HG03060 (cell line): ENCODE results near the gene PPP2R5E.
"Not testable (repeated sequence)": the region's sequence is repeated elsewhere in the genome, so short reads cannot be mapped to it uniquely, and the experiment has no call there.

Source experiments
- ATAC-seq: cut with Tn5 transposase; IDR thresholded peaks from one replicate; pipeline ENCODE4 v1.9.1; 2021; ENCODE audit warnings: low read depth, moderate number of reproducible peaks; ENCODE audit not compliant: unreplicated experiment

The PPP2R5E gene

DNA sequence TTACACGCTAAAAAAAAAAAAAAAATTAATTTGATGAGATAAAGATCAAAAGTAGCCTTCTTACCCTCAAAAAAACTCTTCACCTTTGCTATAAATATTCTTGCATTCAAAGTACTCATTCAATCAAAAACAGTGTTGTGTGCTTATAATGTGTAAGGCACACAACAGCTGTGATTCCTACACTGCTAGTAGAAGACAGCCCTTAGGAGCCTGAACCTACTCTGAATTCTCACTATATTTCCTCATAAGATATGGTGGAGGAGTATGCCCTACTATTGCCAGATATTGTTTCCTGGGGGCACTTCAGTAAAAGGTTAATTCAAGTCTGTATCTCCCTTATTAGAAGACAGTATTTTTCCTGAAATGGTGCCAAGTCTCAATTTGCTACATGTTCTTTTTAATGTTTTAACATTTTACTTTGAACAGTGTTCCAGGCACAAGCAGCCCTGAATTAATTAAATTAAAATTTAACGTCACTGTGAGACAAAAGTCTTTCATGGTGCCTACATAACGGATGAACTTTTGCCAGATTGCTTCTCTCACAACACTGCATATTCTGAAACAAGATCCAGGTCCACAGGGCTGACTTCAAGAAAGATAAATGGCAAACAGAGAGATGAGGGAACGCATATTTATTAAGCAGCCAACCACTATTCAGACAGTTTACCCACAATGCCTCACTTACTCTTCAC is 19.3 kb downstream of the PPP2R5E start:
- no peak for ATAC-seq

DNA sequence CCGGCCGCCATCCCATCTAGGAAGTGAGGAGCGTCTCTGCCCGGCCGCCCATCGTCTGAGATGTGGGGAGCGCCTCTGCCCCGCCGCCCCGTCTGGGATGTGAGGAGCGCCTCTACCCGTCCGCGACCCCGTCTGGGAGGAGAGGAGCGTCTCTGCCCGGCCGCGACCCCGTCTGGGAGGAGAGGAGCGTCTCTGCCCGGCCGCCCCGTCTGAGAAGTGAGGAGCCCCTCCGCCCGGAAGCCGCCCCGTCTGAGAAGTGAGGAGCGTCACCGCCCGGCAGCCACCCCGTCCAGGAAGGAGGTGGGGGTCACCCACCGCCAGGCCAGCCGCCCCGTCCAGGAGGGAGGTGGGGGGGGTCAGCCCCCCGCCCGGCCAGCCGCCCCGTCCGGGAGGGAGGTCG is 20.7 kb downstream of the PPP2R5E start:
- ATAC-seq, result not testable (repeated sequence)

DNA sequence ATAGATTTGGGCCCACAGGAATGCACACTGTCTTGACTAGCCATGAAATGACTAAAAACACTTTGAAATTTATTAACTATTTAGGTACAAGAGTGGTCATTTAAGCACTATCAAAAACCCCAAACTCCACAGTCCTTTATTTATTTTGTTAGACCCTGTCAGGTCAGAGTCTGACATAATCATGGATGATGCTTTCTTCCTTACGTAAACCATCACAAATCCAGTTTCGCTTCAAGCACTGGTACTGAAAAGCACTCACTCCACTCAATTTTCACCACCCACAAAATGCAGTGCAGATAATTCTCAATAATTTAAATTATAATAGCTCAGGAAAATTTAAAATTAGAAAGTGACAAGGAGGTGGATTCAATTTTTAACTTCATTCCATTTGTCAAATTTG is 25.8 kb downstream of the PPP2R5E start:
- no peak for ATAC-seq

DNA sequence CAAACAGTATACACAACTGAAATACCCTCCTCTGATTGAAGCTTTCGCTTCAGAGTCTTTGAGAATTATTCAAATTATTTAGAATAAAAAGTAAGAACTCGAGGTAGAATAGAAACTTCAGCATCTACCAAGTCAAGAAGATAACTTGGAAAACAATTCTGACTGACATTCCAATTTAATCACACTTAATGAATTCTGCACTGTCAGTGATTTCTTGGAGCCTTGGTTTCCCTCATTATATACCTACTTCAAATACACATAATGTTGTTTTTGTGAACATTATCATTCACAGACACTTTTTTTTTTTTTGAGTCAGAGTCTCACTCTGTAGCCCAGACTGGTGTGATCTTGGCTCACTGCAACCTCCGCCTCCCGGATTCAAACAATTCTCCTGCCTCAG is 27.9 kb downstream of the PPP2R5E start:
- no peak for ATAC-seq

DNA sequence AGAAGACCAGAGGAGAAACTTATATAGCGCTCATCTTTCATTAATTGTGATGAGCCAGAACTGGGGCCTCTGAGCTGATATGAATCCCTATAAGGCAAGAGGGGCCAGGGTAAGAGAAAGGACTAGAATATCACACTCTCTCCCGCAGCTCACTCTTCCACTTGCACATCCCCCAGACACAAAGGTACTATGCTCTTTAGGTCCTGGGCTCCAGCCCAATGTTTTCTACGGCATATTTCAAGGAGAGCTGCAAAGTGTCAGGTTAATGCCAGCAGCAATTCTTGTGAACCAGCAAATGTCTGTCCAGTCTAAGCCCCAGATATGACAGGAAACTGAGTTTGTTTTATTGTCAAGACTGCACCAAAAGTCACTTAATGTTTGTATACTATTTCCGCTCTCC is 29.4 kb downstream of the PPP2R5E start:
- ATAC-seq, result no peak

DNA sequence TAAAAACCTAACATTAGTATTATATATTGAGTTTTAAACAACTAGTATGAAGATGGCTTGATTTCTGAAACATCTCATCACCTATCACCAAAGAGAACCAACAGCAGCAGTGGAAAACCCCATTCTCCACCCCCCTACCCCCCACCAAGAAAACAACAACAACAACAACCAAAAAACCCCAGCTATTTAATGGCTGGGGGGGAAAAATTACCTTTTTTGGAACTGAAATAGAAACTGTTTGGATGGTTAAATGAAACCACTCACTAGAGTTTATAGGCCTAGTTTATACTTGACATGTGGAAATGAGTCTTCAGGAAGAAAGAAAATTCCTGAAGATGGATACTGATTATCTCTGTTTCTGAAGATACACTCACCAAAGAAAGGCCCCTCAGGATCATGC is 30.3 kb downstream of the PPP2R5E start:
- ATAC-seq, result no peak

DNA sequence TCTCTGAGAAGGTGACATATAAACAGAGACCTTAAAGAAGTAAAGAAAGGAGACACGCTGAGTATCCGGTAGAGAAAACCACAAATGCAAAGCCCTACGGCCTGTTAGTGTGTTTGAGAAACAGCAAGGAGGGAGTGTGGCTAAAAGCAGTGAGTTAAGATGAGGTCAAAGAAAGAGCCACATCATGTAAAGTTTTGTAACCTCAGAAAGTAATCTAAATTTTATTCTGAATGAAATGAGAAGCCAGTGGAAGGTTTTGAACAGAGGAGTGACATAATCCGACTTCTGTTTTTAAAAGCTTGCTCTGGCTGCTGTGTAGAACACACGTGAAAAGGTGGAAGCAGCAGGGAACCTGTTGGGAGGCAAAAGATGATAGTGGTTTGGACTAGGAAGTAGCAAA is 32.6 kb downstream of the PPP2R5E start:
- peak; percentile 63 for ATAC-seq

DNA sequence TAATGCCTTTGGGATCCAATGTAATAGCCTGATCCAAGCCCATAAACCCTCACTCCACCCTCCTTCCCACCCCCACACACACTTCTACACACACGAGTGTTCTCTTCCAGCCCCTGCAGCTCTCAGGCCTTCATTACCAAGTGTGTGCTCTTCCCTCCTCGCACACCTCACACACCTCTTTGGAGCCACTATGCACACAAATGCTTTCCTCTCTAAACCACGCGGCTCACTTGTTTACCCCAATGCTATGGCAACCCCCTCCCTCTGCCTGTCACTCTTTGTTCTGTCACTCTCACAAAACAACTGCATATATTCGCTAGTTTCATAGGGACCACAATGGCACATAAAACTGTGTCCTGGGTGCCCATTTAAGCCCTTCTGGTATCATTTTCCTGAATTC is 35.1 kb downstream of the PPP2R5E start:
- ATAC-seq, result no peak

DNA sequence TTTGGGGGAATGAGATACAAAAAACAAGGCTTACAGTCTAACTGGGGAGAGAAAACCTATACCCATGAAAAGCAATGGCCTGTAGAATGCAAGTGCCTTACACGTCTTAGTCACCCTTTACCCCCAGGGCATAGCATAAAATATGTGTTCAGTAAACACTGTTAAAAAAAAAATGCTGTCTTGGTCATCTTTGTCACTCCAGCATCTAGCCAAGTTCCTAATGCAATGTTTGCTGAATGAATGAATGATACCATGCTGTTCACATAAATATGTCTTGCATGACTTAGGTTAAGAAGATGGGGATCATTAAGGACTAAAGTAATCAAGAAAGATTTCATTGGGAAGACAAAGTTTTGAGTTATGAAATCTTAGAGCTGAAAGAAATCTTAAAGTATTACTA is 38.5 kb downstream of the PPP2R5E start:
- ATAC-seq, result no peak

DNA sequence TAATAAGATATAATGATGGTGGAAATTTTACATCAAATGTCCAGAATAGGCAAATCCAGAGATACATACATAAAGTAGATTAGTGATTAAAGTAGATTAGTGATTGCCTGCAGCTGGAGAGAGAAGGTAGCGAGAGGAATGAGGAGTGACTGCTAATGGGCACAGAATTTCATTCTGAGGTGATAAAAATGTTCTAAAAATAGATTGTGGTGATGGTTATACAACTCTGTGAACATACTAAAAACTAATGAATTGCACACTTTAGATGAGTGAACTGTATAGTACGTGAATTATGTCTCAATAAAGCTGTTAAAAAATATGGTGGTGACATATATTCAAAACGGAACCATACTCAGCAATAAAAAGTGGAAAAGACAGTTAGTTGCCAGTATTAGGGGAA is 41.7 kb downstream of the PPP2R5E start:
- no peak for ATAC-seq

DNA sequence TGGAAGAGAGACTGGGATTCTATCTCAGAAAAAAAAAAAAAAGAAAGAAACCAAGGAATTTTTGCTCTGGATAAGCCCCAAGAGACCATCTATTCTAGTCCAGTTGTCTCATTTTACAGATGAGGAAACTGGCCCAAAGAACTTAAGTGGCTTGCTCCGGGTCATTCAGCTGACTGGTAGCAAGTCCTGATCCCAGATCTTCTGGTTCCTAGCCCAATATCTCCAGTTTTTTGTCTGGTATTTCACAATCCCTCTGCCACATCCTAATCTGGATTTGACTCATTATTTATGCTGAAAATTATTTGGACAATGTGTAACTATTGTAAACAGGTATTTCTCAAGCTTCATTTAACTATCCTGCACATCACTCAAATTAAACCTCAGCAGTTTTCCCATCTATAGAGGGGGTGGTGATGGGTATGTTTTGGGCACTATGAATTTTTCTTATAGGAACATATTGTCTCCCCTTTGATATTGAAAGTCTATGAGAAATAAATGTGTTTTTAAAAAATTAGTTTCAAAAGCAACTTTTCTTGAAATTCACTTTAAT is 43.4 kb downstream of the PPP2R5E start:
- ATAC-seq, result no peak

DNA sequence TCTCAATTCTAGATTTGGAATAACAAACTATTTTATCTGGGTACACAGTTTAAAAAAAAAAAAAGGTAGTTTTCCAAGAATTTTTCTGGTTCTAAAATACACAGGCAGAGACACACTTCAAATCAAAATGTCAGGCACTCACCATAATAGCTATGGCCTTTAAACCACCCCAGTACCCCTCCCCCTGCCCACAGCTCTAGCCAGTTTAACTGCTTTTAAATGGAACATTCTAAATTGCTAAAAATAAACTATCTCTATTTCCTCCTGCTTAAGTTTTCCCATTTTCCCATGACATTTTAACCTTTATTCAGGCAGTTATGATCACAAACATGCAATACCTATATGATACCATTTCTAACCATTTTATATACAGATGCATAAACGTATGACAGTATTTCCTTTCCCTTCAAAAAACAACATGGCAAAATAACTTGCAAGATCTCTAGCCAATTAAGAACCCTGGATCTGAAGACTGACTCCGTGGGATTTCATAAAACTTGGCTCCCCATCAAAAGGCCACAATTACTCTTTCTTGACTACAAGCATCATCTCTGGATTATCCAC is 46.3 kb downstream of the PPP2R5E start:
- ATAC-seq, result no peak

DNA sequence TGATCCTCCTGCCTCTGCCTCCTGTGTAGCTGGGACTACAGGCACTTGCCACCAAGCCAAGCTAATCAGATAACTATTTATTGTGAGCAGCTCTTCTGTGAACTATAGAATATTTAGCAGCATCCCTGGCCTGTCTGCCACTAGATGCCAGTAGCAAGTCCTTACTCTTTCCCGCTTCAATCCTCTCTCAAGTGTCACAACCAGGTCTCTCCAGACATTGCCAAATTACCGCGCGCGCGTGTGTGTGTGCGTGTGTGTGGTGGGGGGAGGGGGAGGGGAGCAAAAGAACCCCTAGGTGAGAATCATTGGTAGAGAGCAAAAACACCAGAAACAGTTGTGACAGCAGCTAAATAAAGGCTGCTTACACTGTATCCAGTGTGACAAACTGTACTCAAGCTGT is 49.9 kb downstream of the PPP2R5E start:
- no peak for ATAC-seq

DNA sequence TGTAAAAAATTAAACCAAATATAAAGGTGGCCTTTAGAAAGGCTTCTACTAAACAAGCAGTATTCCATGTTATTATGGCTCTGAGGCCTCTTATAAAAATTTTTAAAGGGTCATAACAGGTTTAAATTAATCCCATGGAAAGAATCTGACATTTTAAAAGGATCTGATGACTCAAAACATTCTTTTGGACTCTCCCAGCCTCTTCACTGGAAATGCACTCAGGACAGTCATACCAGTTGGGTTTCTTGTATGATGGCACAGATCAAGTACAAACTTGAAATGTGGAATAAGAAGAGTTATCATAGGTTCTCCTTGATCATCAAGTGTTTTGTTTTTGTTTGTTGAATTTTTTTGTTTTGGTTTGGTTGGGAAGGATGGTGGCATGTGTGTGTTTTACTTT is 50.8 kb downstream of the PPP2R5E start:
- ATAC-seq, result no peak

DNA sequence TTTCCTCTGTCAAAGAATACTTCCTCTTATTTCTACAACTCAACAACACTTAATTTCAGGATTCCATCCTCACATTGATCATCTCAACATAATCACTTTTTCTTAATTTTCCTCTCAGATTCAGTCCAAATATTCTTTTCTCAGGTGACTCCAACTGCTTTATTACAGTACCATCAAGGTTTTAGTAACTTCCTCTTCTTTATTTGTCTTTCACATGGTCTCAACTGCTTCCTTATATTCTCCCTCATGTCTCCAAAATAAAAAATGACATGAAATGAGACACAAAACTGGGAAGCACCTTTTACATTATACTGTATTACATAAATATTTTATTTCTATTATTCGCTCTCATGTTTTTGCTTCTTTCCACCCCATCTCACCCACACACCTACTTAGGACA is 55.5 kb downstream of the PPP2R5E start:
- no peak for ATAC-seq

DNA sequence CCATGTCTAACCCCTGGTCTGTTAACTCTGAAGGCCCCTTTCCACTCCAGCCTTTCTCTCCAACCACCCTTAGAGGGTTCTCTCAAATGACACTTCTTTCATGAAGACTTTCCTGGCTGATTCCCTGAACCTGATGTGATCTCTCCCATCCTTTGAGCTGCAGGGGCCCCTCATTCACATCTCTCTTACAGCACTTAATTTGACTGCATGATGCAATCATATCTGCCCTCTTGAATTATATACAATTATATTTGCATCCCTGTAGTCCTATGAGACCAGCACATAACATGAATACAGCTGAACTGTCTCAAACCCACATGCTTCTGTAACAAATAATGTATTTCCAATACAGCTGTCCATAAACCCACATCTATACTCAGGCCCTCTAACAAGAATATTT is 56.4 kb downstream of the PPP2R5E start:
- ATAC-seq, result no peak

DNA sequence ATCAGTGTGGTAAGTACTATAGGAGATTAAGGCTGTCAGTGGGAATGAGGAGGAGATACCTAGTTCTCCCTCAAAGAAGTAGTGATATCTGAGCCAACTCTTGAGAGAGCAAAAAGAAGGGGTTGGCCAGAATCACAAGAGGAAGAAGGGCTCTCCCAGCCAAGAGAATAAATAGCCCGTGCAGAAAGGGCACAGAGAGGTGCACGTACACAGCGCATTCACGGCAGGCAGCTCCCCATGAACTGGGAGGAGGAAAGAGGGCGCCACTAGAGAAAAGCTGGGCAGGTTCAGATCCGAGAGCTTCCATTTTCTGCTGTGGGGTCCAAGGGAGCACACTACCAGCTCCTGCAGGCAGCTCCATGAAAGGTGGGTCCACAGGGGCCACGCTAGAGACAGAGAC is 59.9 kb downstream of the PPP2R5E start:
- no peak for ATAC-seq

DNA sequence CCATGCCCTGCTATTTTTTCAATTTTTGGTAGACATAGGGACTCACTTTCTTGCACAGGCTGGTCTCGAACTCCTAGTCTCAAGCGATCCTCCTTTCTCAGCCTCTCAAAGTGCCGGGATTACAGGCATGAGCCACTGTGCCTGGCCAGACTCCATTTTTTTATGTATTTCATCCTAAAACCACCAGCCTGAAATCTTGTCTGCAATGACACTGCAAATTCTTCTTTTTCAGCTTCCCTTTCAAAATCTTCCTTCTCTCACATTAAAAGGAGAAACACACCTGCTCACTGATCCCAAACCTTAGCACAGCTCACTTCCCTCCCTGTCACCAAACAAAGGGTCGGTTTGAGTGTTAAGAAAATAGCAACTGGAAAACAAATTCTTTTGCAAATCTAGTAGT is 62.6 kb downstream of the PPP2R5E start:
- ATAC-seq, result no peak

DNA sequence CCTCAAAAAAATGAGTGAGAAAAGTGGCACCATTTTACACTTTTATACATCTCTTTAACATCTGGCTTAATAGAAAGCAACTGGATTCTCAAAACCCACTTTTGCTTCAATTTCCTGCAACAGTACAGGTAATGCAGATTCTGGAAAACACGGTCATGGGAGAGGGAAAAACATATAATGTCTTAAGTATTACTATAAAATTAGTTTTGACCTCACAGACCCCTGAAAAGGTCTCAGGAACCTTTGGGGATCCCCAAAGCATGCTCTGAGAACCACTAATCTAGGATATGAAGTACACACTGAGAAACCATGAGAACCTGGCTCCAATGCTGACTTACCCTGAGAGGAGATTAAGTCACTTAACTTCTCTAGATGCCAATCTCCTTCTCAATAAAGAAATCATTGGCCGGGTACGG is 64.7 kb downstream of the PPP2R5E start:
- ATAC-seq, result peak; percentile 29

DNA sequence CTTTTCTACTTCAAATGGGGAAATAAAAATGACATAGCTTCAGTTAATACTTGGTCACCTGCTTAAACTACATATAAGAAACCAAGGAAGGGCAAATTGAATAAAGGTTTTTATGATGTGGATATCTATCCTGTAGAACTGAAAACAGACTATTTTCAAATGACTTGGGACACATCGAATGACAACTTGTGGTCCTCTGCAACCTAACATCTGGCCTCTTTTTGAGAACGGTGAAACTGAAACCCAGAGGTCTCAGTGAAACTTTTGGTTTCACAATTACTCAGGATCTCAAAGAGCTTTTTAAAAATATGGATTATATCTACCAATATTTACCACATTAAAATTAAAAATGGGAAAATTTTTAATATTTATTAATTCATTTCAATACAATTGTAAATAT is 65.2 kb downstream of the PPP2R5E start:
- peak; percentile 78 for ATAC-seq

DNA sequence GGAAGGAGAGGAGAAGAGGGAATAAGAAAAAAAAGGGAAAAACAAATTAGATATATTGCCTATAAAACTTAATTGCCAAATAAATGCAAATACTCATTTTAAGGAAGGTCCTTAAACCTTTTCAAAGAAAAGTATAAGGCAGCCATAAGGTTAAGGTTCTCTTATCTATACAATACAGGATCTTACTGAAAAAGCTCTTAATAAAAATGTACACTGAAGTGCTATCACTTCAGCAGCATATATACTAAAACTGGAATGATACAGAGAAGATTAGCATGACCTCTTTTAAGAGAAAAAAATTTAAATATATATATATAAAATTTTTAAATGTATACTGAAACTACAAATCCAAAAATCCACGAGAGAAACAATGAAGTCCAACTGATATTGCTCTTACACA is 65.6 kb downstream of the PPP2R5E start:
- ATAC-seq, result no peak

DNA sequence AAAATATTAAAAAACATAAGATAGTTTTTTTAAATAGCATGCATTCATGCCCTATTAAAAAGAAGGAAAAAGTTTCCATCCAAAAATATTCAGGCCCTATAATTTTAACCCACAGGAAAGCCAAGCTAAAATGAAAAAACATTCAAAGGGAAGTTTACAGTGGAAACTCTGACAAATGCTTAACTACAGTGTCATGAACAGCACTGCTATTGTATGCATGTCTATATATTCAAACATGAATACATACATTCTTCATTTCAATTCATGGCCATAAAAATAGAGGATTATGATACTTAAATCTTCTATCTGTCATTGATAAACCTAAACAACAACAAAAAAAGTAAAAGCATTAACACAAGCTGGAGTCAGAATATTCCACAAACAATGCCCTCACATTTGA is 67.4 kb downstream of the PPP2R5E start:
- no peak for ATAC-seq
